H1 (cell line): ENCODE measurements around the gene METTL1. TPM values are rescaled to one million over a fixed set of nuclear protein-coding genes. Genes with fewer than 3 reads are reported as not detected.

Source experiments
- CTCF ChIA-PET: fragments of 300-600 bp; sonication (Branson Sonifier 250); formaldehyde crosslinking; loops from one replicate; lab custom pipeline; 2021; ENCODE audit not compliant: partially characterized antibody; lab: Charles Lee
- POLR2A ChIA-PET: fragments of 300-600 bp; sonication (Branson Sonifier 250); formaldehyde crosslinking; loops from one replicate; lab custom pipeline; 2021; ENCODE audit warnings: inconsistent platforms; ENCODE audit not compliant: partially characterized antibody; lab: Charles Lee
- DNase-seq, 2 experiments: peaks; one replicate each; pipeline versions ENCODE4 v3.0.0 to v3.0.0-alpha.2; 2010 to 2022; ENCODE audit warnings: low spot score in 2 of 2, low read depth in 1 of 2, mixed read lengths in 1 of 2
- FAIRE-seq: peaks from 2 replicates; lab custom pipeline; 2011; peaks lifted over from hg19 to GRCh38; lab: Jason Lieb, UNC
- H2AFZ ChIP-seq: 2 replicates; pipeline ENCODE4 v1.8.1; 2012; ENCODE audit warnings: low read length, inconsistent platforms
- H2AK5ac ChIP-seq: 2 replicates; pipeline ENCODE4 v1.6.1; 2013; ENCODE audit warnings: low read depth, low read length
- H2BK120ac ChIP-seq: replicated peaks from 2 replicates; pipeline ENCODE3; 2013; ENCODE audit warnings: low read depth, low read length, inconsistent platforms
- H2BK12ac ChIP-seq: 2 replicates; pipeline ENCODE4 v1.6.1; 2013; ENCODE audit warnings: low read depth, low read length
- H2BK15ac ChIP-seq: 2 replicates; pipeline ENCODE4 v1.6.1; 2013; ENCODE audit warnings: low read length
- H2BK20ac ChIP-seq: 2 replicates; pipeline ENCODE4 v1.6.1; 2013; ENCODE audit warnings: low read length
- H2BK5ac ChIP-seq: 2 replicates; pipeline ENCODE4 v1.6.1; 2013; ENCODE audit warnings: low read depth, low read length
- H3K14ac ChIP-seq: 2 replicates; pipeline ENCODE4 v1.6.1; 2013; ENCODE audit warnings: inconsistent platforms; ENCODE audit not compliant: insufficient read length
- H3K18ac ChIP-seq: 2 replicates; pipeline ENCODE4 v1.6.1; 2013; ENCODE audit warnings: low read length; ENCODE audit errors: extremely low read depth
- H3K23ac ChIP-seq: 2 replicates; pipeline ENCODE4 v1.6.1; 2013; ENCODE audit warnings: inconsistent platforms; ENCODE audit not compliant: insufficient read length
- H3K23me2 ChIP-seq: 2 replicates; pipeline ENCODE4 v1.6.1; 2013; ENCODE audit warnings: low read depth, low read length
- H3K27ac ChIP-seq: 2 replicates; pipeline ENCODE4 v1.6.1; 2011; ENCODE audit warnings: low read depth, low read length, inconsistent platforms
- H3K27me3 ChIP-seq, 4 experiments: replicated peaks in 1 of 4; 1 replicate in 1 of 4; 2 replicates in 3 of 4; pipeline versions ENCODE4 v1.6.1 to v1.8.1; 2011 to 2013; ENCODE audit warnings: low read length in 3 of 4, mild to moderate bottlenecking in 3 of 4, inconsistent platforms in 2 of 4, mixed read lengths in 2 of 4, moderate library complexity in 1 of 4; ENCODE audit not compliant: control insufficient read depth in 3 of 4, insufficient read depth in 3 of 4; ENCODE audit errors: extremely low read depth in 1 of 4
- H3K36me3 ChIP-seq, 4 experiments: 2 replicates each; pipeline versions ENCODE4 v1.6.1 to v1.8.1; 2011 to 2013; ENCODE audit warnings: mild to moderate bottlenecking in 4 of 4, low read length in 3 of 4, moderate library complexity in 2 of 4, control low read depth in 1 of 4, inconsistent platforms in 1 of 4; ENCODE audit not compliant: insufficient read depth in 4 of 4, control insufficient read depth in 2 of 4
- H3K4ac ChIP-seq: replicated peaks from 2 replicates; pipeline ENCODE3; 2013; ENCODE audit warnings: low read length, low read depth, mixed read lengths, inconsistent platforms; ENCODE audit not compliant: insufficient read length
- H3K4me1 ChIP-seq, 4 experiments: replicated peaks in 1 of 4; 1 replicate in 1 of 4; 2 replicates in 3 of 4; pipeline versions ENCODE4 v1.6.1 to v1.8.1; 2011 to 2013; ENCODE audit warnings: low read length in 3 of 4, inconsistent platforms in 2 of 4, mixed read lengths in 1 of 4; ENCODE audit not compliant: insufficient read depth in 4 of 4, control insufficient read depth in 3 of 4
- H3K4me2 ChIP-seq, 2 experiments: 2 replicates each; pipeline versions ENCODE4 v1.6.1 to v1.8.1; 2011 to 2013; ENCODE audit warnings: low read depth in 2 of 2, low read length in 2 of 2, control low read depth in 1 of 2, inconsistent platforms in 1 of 2, mild to moderate bottlenecking in 1 of 2; ENCODE audit not compliant: insufficient read depth in 1 of 2
- H3K4me3 ChIP-seq, 4 experiments: fragments of 200-600, 300-600 bp in 1 of 4; sonication (generic), shearing (Covaris generic), sonication (Bioruptor Twin) in 1 of 4; 2 replicates each; pipeline versions ENCODE4 v1.5.1 to v1.8.1; 2011 to 2016; ENCODE audit warnings: low read length in 4 of 4, low read depth in 3 of 4, control low read depth in 2 of 4, inconsistent platforms in 2 of 4, mild to moderate bottlenecking in 2 of 4, mixed read lengths in 1 of 4, moderate library complexity in 1 of 4; ENCODE audit not compliant: insufficient read depth in 2 of 4; ENCODE audit errors: extremely low read depth in 1 of 4
- H3K56ac ChIP-seq: replicated peaks from 2 replicates; pipeline ENCODE3; 2013; ENCODE audit warnings: low read depth, mild to moderate bottlenecking, mixed read lengths, low read length, inconsistent platforms; ENCODE audit not compliant: insufficient read length
- H3K79me1 ChIP-seq: 2 replicates; pipeline ENCODE4 v1.6.1; 2013; ENCODE audit warnings: low read depth, low read length, control low read depth
- H3K79me2 ChIP-seq, 2 experiments: 2 replicates each; pipeline versions ENCODE4 v1.6.1 to v1.8.1; 2012 to 2013; ENCODE audit warnings: low read length in 2 of 2, mild to moderate bottlenecking in 2 of 2, inconsistent platforms in 1 of 2; ENCODE audit not compliant: insufficient read depth in 2 of 2, control insufficient read depth in 1 of 2
- H3K9ac ChIP-seq, 4 experiments: replicated peaks in 1 of 4; 1 replicate in 1 of 4; 2 replicates in 3 of 4; pipeline versions ENCODE4 v1.6.1 to v1.8.1; 2011 to 2013; ENCODE audit warnings: low read depth in 3 of 4, low read length in 3 of 4, control low read depth in 2 of 4, mild to moderate bottlenecking in 2 of 4, moderate library complexity in 2 of 4, inconsistent platforms in 1 of 4; ENCODE audit errors: extremely low read depth in 1 of 4
- H3K9me3 ChIP-seq, 2 experiments: 2 replicates each; pipeline versions ENCODE4 v1.6.1 to v1.8.1; 2012 to 2013; ENCODE audit warnings: mild to moderate bottlenecking in 2 of 2, moderate library complexity in 2 of 2, control low read depth in 1 of 2, inconsistent platforms in 1 of 2, low read depth in 1 of 2, low read length in 1 of 2, mixed read lengths in 1 of 2; ENCODE audit not compliant: insufficient read depth in 2 of 2
- H4K20me1 ChIP-seq, 2 experiments: replicated peaks in 1 of 2; 2 replicates each; pipeline versions ENCODE3 to v1.8.1; 2011 to 2013; ENCODE audit warnings: inconsistent platforms in 2 of 2, low read length in 2 of 2, mild to moderate bottlenecking in 1 of 2; ENCODE audit not compliant: insufficient read depth in 2 of 2, control insufficient read depth in 1 of 2
- H4K5ac ChIP-seq: 2 replicates; pipeline ENCODE4 v1.6.1; 2013; ENCODE audit warnings: low read length, low read depth, mixed read lengths, inconsistent platforms; ENCODE audit not compliant: insufficient read length
- H4K8ac ChIP-seq: 2 replicates; pipeline ENCODE4 v1.8.0; 2013; ENCODE audit warnings: mild to moderate bottlenecking, moderate library complexity, low read length, inconsistent platforms; ENCODE audit not compliant: insufficient read depth; ENCODE audit errors: extremely low read depth
- H4K91ac ChIP-seq: replicated peaks from 2 replicates; pipeline ENCODE3; 2013; ENCODE audit warnings: low read length, mixed read lengths, inconsistent platforms; ENCODE audit not compliant: insufficient read length
- HDAC6 ChIP-seq: IDR thresholded peaks from one replicate; pipeline ENCODE4 v1.7.1; 2012; ENCODE audit warnings: low read depth, mild to moderate bottlenecking, inconsistent platforms, low read length, moderate library complexity
- NANOG ChIP-seq: IDR thresholded peaks from 2 replicates; pipeline ENCODE4 v1.6.1; 2011; ENCODE audit warnings: low read length, low read depth, mild to moderate bottlenecking, inconsistent platforms; ENCODE audit not compliant: insufficient read depth, poor library complexity, severe bottlenecking
- POLR2AphosphoS5 ChIP-seq: IDR thresholded peaks from 2 replicates; pipeline ENCODE4 v1.6.1; 2011; ENCODE audit warnings: low read depth, low read length
- WGBS, 2 experiments: shearing (Covaris generic) in 1 of 2; methylation state at CpG; one replicate each; pipeline versions ENCODE4 v1.1.6 to v1.1.7; 2013 to 2015; ENCODE audit warnings: low lambda C conversion rate in 2 of 2, mixed read lengths in 2 of 2, inconsistent platforms in 1 of 2, low coverage in 1 of 2, missing lambda C conversion rate in 1 of 2; ENCODE audit not compliant: insufficient replicate concordance in 2 of 2, insufficient coverage in 1 of 2, insufficient read length in 1 of 2; ENCODE audit errors: extremely low coverage in 1 of 2, missing lambda C conversion rate in 1 of 2; 5-methylcytosine and 5-hydroxymethylcytosine counted together
- polyA plus RNA-seq, 7 experiments: library from polyadenylated mRNA; depleted of rRNA in 3 of 7; stranded (reverse) in 5 of 7; unstranded in 2 of 7; fragments of >200 nt in 5 of 7; fragments of 200-250 nt in 2 of 7; gene quantifications; 1 replicate in 5 of 7; 2 replicates in 1 of 7; 4 replicates in 1 of 7; pipeline versions ENCODE4 v1.2.1 to v1.2.3, GENCODE V29; 2011 to 2013; ENCODE audit warnings: missing spikeins in 2 of 7, mixed read lengths in 2 of 7
- total RNA-seq: library from RNA; stranded (reverse); fragmentation: NEBNext Ultra II Directional; extraction: Animal tissue kit (Norgen Biotek cat#: 25700); gene quantifications from 2 replicates; pipeline ENCODE4 v1.2.1, GENCODE V29; 2021
- TF ChIP-seq, protein P1 (sequence below): IDR thresholded peaks from 2 replicates; pipeline ENCODE4 v1.6.1; 2012; ENCODE audit warnings: inconsistent platforms
- TF ChIP-seq, protein P2 (sequence below): IDR thresholded peaks from 2 replicates; pipeline ENCODE4 v1.6.1; 2011; ENCODE audit warnings: low read length, improper control_type of control experiment

Gene METTL1
- total and polyA plus RNA-seq, 2 of the 8 experiments (the other 6 are each of a cell fraction or from before 2014, with no cell fraction given), result 40.5 to 46.0 TPM

DNA sequence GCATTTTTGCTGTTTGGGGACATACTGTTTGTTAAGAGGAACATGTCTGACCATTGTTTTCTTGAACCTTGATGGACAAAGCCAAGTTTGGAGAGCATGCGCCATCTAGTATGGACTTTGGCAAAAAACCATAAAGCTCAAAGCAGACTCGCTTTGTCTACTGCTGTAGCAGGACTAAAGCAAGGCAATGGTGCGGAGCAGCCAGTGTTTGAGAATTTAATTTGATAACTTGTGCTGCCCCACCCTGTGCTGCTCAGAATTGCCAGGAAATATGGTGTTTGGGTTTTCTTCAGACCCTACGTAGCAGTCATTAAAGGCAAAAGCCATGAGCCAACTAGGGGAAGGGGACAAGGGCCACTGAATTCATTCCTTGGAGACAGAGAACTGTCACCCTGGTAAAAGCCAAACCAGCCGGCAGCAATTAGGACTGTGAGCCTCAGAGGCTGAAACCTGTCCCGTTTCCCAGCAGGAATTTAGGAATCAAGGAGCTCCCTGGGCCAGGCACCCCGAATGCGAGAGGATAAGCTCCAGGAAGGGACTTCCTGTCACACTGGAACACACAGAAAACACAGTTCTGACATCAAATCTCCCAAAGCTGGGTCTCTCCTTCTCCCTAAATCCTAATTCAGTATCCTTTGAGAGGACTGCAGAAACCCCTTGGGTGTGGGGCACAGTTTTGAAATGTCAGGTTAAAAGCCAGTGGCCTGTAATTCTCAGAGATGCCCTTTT, 45.5 kb upstream of the METTL1 start:
- H2AK5ac ChIP-seq, result no peak overlapping the region
- WGBS, 2 experiments, result 88% methylated on average over 8 of the region's 8 CpGs; no CpG with 5 or more reads in 1 of the 2 experiments
- no peak overlapping the region for H2BK20ac ChIP-seq
- no peaks in the 10 kb centered on the region for H3K23me2 ChIP-seq
- DNase-seq (no peak), FAIRE-seq (no peak)
- no peak overlapping the region for H4K8ac ChIP-seq
- H3K4me1 ChIP-seq, result no peaks in the 10 kb centered on the region
- H3K27me3 ChIP-seq, result no peaks in the 10 kb centered on the region
- H4K20me1 ChIP-seq, result peaks cover 0 to 2% of the 10 kb centered on the region in 2 experiments
- H2BK5ac ChIP-seq, result no peak overlapping the region
- peaks cover under 1 to 9% (median 2%) of the 10 kb centered on the region in 4 experiments; a peak in 5 of 8 replicates for H3K36me3 ChIP-seq
- no peak for TF ChIP-seq NANOG
- TF ChIP-seq, protein P1, sequence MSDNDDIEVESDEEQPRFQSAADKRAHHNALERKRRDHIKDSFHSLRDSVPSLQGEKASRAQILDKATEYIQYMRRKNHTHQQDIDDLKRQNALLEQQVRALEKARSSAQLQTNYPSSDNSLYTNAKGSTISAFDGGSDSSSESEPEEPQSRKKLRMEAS, result no peak
- no peak for TF ChIP-seq POLR2AphosphoS5
- TF ChIP-seq, protein P2, sequence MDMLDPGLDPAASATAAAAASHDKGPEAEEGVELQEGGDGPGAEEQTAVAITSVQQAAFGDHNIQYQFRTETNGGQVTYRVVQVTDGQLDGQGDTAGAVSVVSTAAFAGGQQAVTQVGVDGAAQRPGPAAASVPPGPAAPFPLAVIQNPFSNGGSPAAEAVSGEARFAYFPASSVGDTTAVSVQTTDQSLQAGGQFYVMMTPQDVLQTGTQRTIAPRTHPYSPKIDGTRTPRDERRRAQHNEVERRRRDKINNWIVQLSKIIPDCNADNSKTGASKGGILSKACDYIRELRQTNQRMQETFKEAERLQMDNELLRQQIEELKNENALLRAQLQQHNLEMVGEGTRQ, result no peak
- TF ChIP-seq HDAC6, result no peak
- H2BK12ac ChIP-seq, result no peak overlapping the region
- H3K56ac ChIP-seq, result no peak overlapping the region
- H2AFZ ChIP-seq, result no peak overlapping the region
- no peak overlapping the region for H3K9ac ChIP-seq
- H3K79me2 ChIP-seq, result no peaks in the 10 kb centered on the region
- no peak overlapping the region for H4K91ac ChIP-seq
- H3K4ac ChIP-seq, result no peak overlapping the region
- POLR2A ChIA-PET, result interaction anchor here (0.8 to 9.6 kb wide), 9 partner anchors 8 to 51 kb away, joined by 3 to 71 read pairs (median 10); partner anchors contain the start of genes CTDSP2 and CYP27B1
- no peak overlapping the region for H3K27ac ChIP-seq
- CTCF ChIA-PET, result interaction anchor here (0.6 to 10.4 kb wide), 10 partner anchors 12 to 88 kb away, joined by 3 to 146 read pairs (median 6); partner anchors contain the start of genes CTDSP2 and TSFM
- H2BK120ac ChIP-seq, result no peak overlapping the region
- no peak overlapping the region for H3K18ac ChIP-seq
- no peaks in the 10 kb centered on the region for H3K9me3 ChIP-seq
- no peak overlapping the region for H3K4me2 ChIP-seq
- no peak overlapping the region for H3K4me3 ChIP-seq
- no peak overlapping the region for H3K23ac ChIP-seq
- H3K79me1 ChIP-seq, result no peaks in the 10 kb centered on the region
- no peak overlapping the region for H2BK15ac ChIP-seq
- no peak overlapping the region for H4K5ac ChIP-seq
- H3K14ac ChIP-seq, result no peak overlapping the region
